Measurements from ENCODE around the gene DYNLL1.
"Not testable (repeated sequence)": the region's sequence is repeated elsewhere in the genome, so short reads cannot be mapped to it uniquely, and the experiment has no call there.

The DYNLL1 gene

DNA sequence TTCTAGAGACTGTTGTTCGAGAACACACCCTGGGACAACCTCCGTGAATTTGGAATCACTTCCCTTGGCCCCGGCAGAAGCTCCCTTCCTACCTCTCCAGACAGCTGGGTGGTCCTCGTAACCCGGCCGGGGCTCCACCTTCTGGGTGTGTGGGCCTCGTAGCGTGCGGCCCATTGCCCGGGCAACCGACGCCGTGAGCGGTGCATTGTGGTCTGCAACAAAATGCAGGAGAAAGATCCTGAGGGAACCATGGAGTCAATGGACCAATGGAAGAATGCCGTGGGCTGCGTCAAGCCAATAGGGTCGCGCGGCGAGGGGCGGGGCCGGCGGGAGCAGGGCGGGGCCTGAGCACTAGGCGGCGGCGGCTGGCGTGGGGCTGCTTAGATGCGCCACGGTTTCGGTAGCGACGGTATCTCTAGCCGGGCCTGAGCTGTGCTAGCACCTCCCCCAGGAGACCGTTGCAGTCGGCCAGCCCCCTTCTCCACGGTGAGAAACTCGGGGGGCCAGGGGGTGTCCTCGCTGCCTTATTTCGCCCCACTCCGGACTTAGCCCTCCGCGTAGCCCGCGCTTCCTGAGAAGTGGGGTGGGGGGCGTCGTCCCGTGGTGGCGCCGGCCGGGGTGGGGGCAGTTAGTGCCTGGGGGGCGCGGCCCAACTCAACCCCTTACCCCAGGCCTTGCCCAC is at the start of gene DYNLL1:
DYNLL1 (plus strand) TSS at position 383 of the 682 bp plus-strand sequence. CDS start 309 bp downstream, outside the sequence.
- FAIRE-seq (peak; percentile 98), DNase-seq (ENCODE audit: insufficient read length, low spot score) (peak; percentile 89)

DNA sequence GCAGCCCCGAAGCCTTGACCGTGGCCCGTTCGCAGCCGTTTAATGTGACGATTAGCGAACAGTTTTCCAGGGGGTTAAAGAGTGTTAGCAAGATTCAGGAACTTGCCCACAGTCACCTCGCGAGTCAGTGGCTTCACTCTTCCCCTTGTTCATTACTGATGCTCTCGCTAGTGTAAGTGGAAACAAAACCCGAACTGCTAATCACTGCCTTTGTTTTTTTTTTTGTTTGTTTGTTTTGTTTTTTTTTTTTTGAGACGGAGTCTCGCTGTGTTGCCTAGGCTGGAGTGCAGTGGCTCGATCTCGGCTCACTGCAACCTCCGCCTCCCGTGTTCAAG is 49.1 kb upstream of the DYNLL1 start:
- FAIRE-seq; DNase-seq (ENCODE audit: insufficient read length, low spot score): not testable (repeated sequence)

- no peak for FAIRE-seq
These were observed 47.9 kb upstream of the DYNLL1 start for GRCh38 chr12:120447992-120448391.

GRCh38 chr12:120452524-120452923 is 43.4 kb upstream of the DYNLL1 start:
- not testable (repeated sequence) for FAIRE-seq; DNase-seq (ENCODE audit: insufficient read length, low spot score)

More at GRCh38 chr12:120447992-120448391, 47.9 kb upstream of the DYNLL1 start:
- DNase-seq (ENCODE audit: insufficient read length, low spot score), result no peak

DNA sequence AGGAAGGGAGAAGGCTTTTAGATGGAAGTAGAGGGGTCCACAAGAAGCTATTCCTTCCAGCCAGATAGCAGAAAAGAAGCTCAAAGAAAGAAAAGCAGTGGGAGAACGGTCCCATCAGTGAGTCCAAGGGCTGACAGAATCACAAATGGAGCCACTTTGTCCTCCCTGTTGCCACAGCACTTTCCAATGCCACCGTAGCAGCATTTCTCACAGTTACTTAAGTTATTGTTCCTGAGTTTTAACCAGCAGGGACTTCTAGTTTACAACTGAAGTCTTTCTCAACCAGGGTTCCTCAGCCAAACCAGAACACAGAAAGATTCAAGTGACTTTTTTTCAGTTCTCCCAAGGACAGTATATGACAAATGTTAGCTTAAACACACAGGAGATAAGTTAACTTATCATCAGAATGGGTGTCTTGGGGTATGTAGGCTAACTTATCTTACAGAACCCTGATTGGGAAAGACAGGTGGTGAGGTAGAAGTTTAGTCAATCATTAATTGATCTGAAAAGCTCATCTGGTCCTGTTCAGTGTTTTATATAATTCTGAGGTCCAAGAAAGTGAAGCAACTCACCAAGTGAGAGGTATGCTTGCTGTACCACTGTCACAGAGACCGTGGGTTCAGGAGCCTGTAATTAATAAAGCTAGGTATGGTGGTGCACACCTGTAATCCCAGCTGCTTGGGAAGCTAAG is 42.7 kb upstream of the DYNLL1 start:
- FAIRE-seq (no peak), DNase-seq (ENCODE audit: insufficient read length, low spot score) (no peak)

- peak; percentile 79 for FAIRE-seq
- DNase-seq (ENCODE audit: insufficient read length, low spot score), result no peak
These were observed 41.9 kb upstream of the DYNLL1 start for GRCh38 chr12:120453977-120454376.

DNA sequence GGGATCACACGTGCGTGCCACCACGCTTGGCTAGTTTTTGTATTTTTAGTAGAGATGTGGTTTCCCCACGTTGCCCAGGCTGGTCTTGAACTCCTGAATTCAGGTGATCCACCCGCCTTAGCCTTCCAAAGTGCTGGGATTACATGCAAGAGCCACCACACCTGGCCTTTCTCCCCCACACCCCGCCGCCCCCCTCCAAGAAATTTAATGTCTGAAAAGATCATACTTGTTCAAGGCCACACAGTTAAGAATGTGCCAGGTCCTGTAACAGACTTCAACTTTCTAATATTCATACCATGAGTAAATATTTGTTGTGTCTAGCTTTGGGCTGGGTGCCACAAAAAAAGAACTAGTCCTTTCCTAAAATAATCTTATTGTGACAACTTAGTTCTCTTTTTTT is 40.6 kb upstream of the DYNLL1 start:
- FAIRE-seq (no peak), DNase-seq (ENCODE audit: insufficient read length, low spot score) (no peak)

GRCh38 chr12:120457133-120457532 is 38.8 kb upstream of the DYNLL1 start:
- no peak for DNase-seq (ENCODE audit: insufficient read length, low spot score)
- FAIRE-seq, result peak; percentile 48

- FAIRE-seq (no peak), DNase-seq (ENCODE audit: insufficient read length, low spot score) (no peak)
These were observed 35.8 kb upstream of the DYNLL1 start for GRCh38 chr12:120460157-120460556.

DNA sequence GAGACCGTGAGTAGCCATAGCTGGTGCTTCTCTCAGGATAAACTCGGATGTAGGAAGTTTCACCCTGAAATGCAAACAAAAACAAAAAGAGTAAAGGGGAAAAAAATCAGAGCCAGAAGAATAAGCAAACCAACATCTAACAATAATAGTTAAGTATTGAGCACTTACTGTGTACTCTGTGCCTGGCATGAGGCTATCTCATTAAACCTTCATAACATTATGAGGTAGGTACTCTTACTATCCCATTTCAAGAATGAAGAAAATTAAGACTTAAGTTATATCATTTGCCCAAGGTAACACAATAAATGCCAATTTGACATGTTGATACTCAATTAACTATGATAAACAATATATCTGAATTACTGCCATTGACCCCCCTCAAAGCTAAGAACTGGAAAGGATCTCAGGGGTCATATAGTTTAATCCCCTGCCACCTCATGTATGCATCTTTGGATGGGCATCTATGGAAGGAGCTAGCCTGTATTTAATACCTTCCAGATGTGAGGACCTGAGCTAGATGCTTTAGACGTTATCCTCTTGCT is 33.7 kb upstream of the DYNLL1 start:
- no peak for FAIRE-seq
- DNase-seq (ENCODE audit: insufficient read length, low spot score), result no peak

GRCh38 chr12:120463712-120464111 is 32.2 kb upstream of the DYNLL1 start:
- no peak for DNase-seq (ENCODE audit: insufficient read length, low spot score)
- no peak for FAIRE-seq

DNA sequence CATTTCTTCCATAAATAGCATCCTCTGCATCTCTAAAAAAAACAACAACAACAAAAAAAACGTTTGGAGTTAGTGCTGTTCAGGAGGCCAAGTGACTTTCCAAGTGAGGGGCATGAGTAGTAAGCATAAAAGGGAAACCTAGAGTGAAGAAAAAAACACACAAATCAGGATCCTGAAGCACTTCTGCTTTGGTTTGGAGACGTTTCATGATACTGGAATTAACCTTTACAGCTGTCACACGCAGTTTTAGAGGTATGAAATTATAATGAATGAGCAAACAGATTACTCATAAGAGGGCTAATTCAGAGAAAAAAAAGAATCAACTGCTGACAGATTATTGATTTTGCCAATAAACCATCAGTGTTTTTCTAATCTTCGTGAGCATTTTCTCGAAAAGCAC is 30.2 kb upstream of the DYNLL1 start:
- no peak for FAIRE-seq

GRCh38 chr12:120466560-120467315 is 29.2 kb upstream of the DYNLL1 start:
- DNase-seq (ENCODE audit: insufficient read length, low spot score) (no peak), FAIRE-seq (no peak)

More for the DNA sequence above, 30.2 kb upstream of the DYNLL1 start:
- no peak for DNase-seq (ENCODE audit: insufficient read length, low spot score)

DNA sequence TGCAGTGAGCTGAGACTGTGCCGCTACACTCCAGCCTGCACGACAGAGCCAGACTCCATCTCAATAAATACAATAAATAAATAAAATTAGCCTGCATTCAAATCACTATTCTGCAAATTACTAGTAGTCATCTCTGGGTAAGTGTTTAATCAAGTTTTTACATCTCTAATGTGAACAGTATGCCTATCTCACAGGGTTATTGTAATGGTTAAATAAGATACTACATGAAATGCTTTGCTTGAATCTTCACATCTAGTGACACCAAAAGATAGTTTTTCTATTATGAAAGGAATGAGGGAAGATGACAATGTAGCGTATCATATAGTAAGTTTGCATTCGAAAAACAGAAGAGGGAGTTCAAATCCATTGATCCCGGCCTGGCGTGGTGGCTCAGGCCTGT is 28.5 kb upstream of the DYNLL1 start:
- FAIRE-seq (no peak), DNase-seq (ENCODE audit: insufficient read length, low spot score) (no peak)

DNA sequence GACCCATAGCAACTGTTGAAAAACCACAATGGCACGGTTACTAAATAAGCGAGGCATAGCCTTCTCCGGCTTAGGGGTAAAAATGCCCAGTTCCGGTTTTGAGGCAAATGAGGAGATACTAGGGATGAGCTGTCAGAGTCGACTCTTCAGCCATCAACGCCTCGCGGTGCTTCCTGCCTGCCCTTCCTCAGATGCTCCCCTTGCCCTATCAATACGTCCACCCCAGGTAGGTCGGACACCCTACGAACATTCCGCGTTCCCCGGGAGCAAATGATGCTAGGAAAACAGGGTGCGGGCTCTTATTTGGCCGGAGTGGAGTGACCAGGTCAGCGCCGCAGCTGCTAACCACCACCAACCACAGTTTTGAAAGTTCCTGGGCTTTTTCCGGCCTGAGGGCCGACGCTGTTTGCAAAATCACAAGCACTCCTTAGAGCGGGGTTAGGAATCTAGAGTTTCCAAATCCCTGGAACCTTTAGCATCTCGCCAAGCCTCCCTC is 27.5 kb upstream of the DYNLL1 start:
- DNase-seq (ENCODE audit: insufficient read length, low spot score) (peak; percentile 28), FAIRE-seq (no peak)

- DNase-seq (ENCODE audit: insufficient read length, low spot score), result peak; percentile 40
These were observed 27.0 kb upstream of the DYNLL1 start for GRCh38 chr12:120468821-120469449.

GRCh38 chr12:120469450-120470149 is 26.3 kb upstream of the DYNLL1 start, which contains the start of gene SRSF9:
SRSF9 (minus strand) TSS chr12:120469748; CDS start chr12:120469609, 139 bp downstream.
- FAIRE-seq, result peak; percentile 81

More at GRCh38 chr12:120468821-120469449, 27.0 kb upstream of the DYNLL1 start:
- FAIRE-seq, result no peak

GRCh38 chr12:120470150-120470784 is 25.6 kb upstream of the DYNLL1 start:
- DNase-seq (ENCODE audit: insufficient read length, low spot score) (no peak), FAIRE-seq (no peak)

More at GRCh38 chr12:120469450-120470149, 26.3 kb upstream of the DYNLL1 start, which contains the start of gene SRSF9:
- DNase-seq (ENCODE audit: insufficient read length, low spot score), result peak; percentile 99

DNA sequence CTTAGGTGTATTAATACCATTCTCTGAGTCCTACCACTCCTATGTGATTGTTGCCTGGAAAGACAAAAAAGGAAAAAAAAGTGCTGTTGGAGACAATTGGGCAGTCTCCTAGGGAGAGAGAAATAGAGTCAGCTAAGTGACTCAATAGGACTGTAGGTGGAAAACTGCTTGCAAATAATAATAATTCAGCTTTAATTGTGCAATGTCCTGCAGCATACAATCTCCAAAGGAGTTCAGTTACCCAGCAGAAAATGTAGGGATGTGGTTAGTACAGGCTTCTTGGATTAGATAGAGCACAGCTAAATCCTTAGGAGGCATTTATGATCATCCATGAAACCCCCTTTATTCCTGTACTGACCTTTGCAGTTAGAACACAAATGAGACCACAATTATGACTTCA is 23.4 kb upstream of the DYNLL1 start:
- DNase-seq (ENCODE audit: insufficient read length, low spot score) (no peak), FAIRE-seq (no peak)
